HFF-Myc (cell line): ENCODE measurements around the gene TBC1D22A.

Experiments used
- DNase-seq: peaks from one replicate; pipeline ENCODE4 v3.0.0-alpha.2; 2011; ENCODE audit warnings: low read depth; ENCODE audit errors: extremely low read depth
- H3K4me3 ChIP-seq: replicated peaks from 2 replicates; pipeline ENCODE4 v1.5.1; 2011; ENCODE audit warnings: low read depth, mild to moderate bottlenecking, control low read depth, low read length
- TF ChIP-seq, protein P1 (sequence below): IDR thresholded peaks from 2 replicates; pipeline ENCODE4 v1.5.1; 2012; ENCODE audit warnings: mild to moderate bottlenecking, low read depth, low read length, control low read depth; ENCODE audit errors: missing control alignments

TBC1D22A gene

GRCh38 chr22:47034076-47034808 is 271.8 kb downstream of the TBC1D22A start:
- H3K4me3 ChIP-seq: no peak overlapping the region
- TF ChIP-seq, protein P1, sequence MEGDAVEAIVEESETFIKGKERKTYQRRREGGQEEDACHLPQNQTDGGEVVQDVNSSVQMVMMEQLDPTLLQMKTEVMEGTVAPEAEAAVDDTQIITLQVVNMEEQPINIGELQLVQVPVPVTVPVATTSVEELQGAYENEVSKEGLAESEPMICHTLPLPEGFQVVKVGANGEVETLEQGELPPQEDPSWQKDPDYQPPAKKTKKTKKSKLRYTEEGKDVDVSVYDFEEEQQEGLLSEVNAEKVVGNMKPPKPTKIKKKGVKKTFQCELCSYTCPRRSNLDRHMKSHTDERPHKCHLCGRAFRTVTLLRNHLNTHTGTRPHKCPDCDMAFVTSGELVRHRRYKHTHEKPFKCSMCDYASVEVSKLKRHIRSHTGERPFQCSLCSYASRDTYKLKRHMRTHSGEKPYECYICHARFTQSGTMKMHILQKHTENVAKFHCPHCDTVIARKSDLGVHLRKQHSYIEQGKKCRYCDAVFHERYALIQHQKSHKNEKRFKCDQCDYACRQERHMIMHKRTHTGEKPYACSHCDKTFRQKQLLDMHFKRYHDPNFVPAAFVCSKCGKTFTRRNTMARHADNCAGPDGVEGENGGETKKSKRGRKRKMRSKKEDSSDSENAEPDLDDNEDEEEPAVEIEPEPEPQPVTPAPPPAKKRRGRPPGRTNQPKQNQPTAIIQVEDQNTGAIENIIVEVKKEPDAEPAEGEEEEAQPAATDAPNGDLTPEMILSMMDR: no peak
- DNase-seq: no peak

DNA sequence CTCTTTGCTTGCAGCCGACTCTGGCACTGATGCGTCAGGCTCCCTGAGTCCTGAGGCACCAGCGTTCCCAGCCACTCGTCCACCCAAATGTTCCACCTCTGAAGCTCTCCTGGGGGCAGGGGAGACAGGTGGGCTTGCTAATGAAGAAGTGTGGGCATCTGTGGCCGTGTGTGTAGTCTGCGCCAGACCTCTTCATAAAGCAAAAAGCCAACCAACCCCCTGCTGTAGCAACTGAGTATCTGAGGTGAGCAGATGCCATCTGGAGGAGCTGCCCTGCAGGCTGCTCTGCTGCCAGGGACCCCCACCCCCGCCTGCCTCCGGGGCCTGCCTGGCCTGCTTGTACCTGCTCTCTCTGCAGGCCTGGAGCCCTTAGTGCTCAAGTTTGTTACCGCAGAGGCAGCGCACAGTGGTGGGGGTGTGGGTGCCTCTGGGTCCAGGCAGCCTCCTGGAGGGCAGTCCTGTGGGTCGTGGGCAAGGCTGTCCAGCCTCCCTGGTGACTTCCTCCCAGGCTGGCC is 272.5 kb downstream of the TBC1D22A start:
- no peak for DNase-seq
- TF ChIP-seq, protein P1: no peak
- H3K4me3 ChIP-seq: no peak overlapping the region

DNA sequence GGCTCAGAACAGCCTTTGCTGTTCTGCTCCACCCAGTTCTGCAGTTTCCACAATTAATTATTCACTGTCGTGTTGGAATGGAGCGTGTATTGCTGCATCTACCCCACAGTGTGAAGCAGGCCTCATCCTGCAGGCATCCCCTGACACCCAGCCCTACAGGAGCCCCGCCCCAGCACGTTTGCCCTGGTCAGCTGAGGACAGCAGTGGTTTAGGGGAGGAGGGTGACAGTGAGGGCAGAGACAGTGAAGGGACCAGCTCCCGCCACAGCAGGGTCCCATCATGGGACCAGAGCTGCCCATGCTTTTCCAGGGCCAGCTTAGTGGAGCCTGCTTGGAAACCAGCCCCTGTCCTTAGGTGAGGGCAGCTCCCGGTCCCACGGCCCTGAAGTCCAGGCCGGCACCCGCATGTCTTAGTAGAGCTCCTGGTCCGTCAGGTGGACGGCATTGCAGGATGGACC is 273.0 kb downstream of the TBC1D22A start:
- TF ChIP-seq, protein P1: no peak
- no peak overlapping the region for H3K4me3 ChIP-seq
- DNase-seq: no peak

GRCh38 chr22:47036352-47036751 is 273.9 kb downstream of the TBC1D22A start:
- no peak for DNase-seq
- H3K4me3 ChIP-seq: no peak overlapping the region
- TF ChIP-seq, protein P1: no peak

GRCh38 chr22:47036936-47037485 is 274.6 kb downstream of the TBC1D22A start:
- no peak overlapping the region for H3K4me3 ChIP-seq
- TF ChIP-seq, protein P1: no peak
- no peak for DNase-seq

GRCh38 chr22:47038206-47038835 is 275.9 kb downstream of the TBC1D22A start:
- TF ChIP-seq, protein P1: no peak
- no peak for DNase-seq

More at GRCh38 chr22:47038206-47038835, 275.9 kb downstream of the TBC1D22A start:
- H3K4me3 ChIP-seq: no peak overlapping the region
